ENCODE measurements around the gene MT3.

GRCh38 chr16:56620339-56620897 lies 31.1 kb downstream of the MT3 start:
- TF ChIP-seq CTCF (IDR thresholded peaks at IDR 0.05) (no peak), POLR2A (IDR thresholded peaks at IDR 0.05) (no peak), POLR2AphosphoS5 (IDR thresholded peaks at IDR 0.05) (no peak)
